ENCODE results near the gene ZBTB20. TPM values are rescaled to one million over a fixed set of nuclear protein-coding genes. Genes with fewer than 3 reads are reported as not detected.
A peak's percentile ranks its signal among the peaks of the same experiment; 100 is the strongest.

ZBTB20 gene
- total RNA-seq, 1 donor from 2014 or later, result 66.4 TPM

DNA sequence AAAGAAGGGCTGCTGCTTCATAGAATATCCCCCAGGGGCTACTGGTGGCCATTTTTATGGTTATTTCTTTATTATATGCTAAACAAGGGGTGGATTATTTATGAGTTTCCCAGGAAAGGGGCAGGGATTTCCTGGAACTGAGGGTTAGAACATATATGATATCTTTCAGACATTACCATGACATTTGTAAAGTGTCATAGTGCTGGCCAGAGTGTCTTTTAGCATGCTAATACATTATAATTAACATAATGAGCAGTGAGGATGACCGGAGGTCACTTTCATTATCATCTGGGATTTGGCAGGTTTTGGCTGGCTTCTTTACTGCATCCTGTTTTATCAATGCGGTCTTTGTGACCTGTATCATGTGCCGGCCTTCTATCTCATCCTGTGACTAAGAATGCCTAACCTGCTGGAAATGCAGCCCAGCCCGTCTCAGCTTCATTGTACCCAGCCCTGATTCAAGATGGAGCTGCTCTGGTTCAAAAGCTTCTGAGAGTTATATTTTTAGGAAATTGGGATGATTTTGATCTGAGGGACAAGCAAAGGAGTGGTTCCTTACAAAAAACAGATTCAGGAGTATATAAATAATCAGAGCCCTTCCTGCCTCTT is 9.1 kb upstream of the ZBTB20 start:
- Histone ChIP-seq H3K27ac (no peak overlapping the region), H3K27me3 (ENCODE audit: low read depth) (no peaks in the 10 kb centered on the region), H3K4me3 (no peak overlapping the region), H3K4me1 (no peaks in the 10 kb centered on the region), H3K36me3 (no peaks in the 10 kb centered on the region), H3K9me3 (no peaks in the 10 kb centered on the region)
- intact Hi-C loops (cut with DNase I), result no loop called here
- TF ChIP-seq, protein P1, sequence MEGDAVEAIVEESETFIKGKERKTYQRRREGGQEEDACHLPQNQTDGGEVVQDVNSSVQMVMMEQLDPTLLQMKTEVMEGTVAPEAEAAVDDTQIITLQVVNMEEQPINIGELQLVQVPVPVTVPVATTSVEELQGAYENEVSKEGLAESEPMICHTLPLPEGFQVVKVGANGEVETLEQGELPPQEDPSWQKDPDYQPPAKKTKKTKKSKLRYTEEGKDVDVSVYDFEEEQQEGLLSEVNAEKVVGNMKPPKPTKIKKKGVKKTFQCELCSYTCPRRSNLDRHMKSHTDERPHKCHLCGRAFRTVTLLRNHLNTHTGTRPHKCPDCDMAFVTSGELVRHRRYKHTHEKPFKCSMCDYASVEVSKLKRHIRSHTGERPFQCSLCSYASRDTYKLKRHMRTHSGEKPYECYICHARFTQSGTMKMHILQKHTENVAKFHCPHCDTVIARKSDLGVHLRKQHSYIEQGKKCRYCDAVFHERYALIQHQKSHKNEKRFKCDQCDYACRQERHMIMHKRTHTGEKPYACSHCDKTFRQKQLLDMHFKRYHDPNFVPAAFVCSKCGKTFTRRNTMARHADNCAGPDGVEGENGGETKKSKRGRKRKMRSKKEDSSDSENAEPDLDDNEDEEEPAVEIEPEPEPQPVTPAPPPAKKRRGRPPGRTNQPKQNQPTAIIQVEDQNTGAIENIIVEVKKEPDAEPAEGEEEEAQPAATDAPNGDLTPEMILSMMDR (IDR thresholded peaks at IDR 0.05), result no peak
- ATAC-seq, result no peak
- DNase-seq, result no peak

GRCh38 chr3:115154611-115155010 is 7.5 kb upstream of the ZBTB20 start:
- TF ChIP-seq, protein P1 (IDR thresholded peaks at IDR 0.05), result no peak
- Histone ChIP-seq H3K27ac (no peak overlapping the region), H3K4me1 (no peaks in the 10 kb centered on the region), H3K27me3 (ENCODE audit: low read depth) (no peaks in the 10 kb centered on the region), H3K36me3 (no peaks in the 10 kb centered on the region), H3K9me3 (no peaks in the 10 kb centered on the region), H3K4me3 (no peak overlapping the region)
- DNase-seq (no peak), ATAC-seq (no peak)
- intact Hi-C loops (cut with DNase I), result no loop called here

- H3K27ac ChIP-seq, result no peak overlapping the region
- intact Hi-C loops (cut with DNase I), result no loop called here
- H3K9me3 ChIP-seq, result no peaks in the 10 kb centered on the region
- H3K36me3 ChIP-seq, result no peaks in the 10 kb centered on the region
- H3K4me3 ChIP-seq, result no peak overlapping the region
- ATAC-seq, result no peak
- TF ChIP-seq, protein P1 (IDR thresholded peaks at IDR 0.05), result no peak
- H3K4me1 ChIP-seq, result peaks cover 8% of the 10 kb centered on the region
- DNase-seq, result no peak
- no peaks in the 10 kb centered on the region for H3K27me3 ChIP-seq (ENCODE audit: low read depth)
Measured at GRCh38 chr3:115151921-115152320, 4.8 kb upstream of the ZBTB20 start.

GRCh38 chr3:115148142-115148790 is 1.2 kb upstream of the ZBTB20 start:
- TF ChIP-seq, protein P1 (IDR thresholded peaks at IDR 0.05), result no peak
- DNase-seq (no peak), ATAC-seq (no peak)
- intact Hi-C loops (cut with DNase I), result no loop called here
- no peaks in the 10 kb centered on the region for H3K9me3 ChIP-seq
- peak overlapping the region; percentile 97 for H3K27ac ChIP-seq
- no peaks in the 10 kb centered on the region for H3K27me3 ChIP-seq (ENCODE audit: low read depth)
- peak overlapping the region; percentile 75 for H3K4me3 ChIP-seq
- peaks cover 18% of the 10 kb centered on the region for H3K4me1 ChIP-seq
- H3K36me3 ChIP-seq, result no peaks in the 10 kb centered on the region

GRCh38 chr3:115147329-115148141 is 447 bp upstream of the ZBTB20 start:
- H3K9me3 ChIP-seq, result no peaks in the 10 kb centered on the region
- H3K36me3 ChIP-seq, result no peaks in the 10 kb centered on the region
- intact Hi-C loops (cut with DNase I), result no loop called here
- DNase-seq (peak; percentile 98), ATAC-seq (peak; percentile 94 to 95)
- H3K4me1 ChIP-seq, result peaks cover 18% of the 10 kb centered on the region
- no peaks in the 10 kb centered on the region for H3K27me3 ChIP-seq (ENCODE audit: low read depth)
- peak overlapping the region; percentile 75 for H3K4me3 ChIP-seq
- TF ChIP-seq, protein P1 (IDR thresholded peaks at IDR 0.05), result no peak
- peak overlapping the region; percentile 97 for H3K27ac ChIP-seq
